ENCODE results near the gene CXCL10.

- TF ChIP-seq CTCF (IDR thresholded peaks at IDR 0.05 in 8 of 11, conservative IDR thresholded peaks at IDR 0.05 in 3 of 11) = no peak
- no peak for TF ChIP-seq POLR2AphosphoS5 (IDR thresholded peaks at IDR 0.05)
Measured at GRCh38 chr4:76058302-76058701, 35.0 kb upstream of the CXCL10 start.

Measured in spleen (tissue), 7 donors.